OCI-M2 (cell line): ENCODE data around the gene YAP1.

Experiments
- DNase-seq: peaks from one replicate; lab custom pipeline; 2025; ENCODE audit not compliant: unreplicated experiment; lab: John Stamatoyannopoulos, UW

YAP1 gene

DNA sequence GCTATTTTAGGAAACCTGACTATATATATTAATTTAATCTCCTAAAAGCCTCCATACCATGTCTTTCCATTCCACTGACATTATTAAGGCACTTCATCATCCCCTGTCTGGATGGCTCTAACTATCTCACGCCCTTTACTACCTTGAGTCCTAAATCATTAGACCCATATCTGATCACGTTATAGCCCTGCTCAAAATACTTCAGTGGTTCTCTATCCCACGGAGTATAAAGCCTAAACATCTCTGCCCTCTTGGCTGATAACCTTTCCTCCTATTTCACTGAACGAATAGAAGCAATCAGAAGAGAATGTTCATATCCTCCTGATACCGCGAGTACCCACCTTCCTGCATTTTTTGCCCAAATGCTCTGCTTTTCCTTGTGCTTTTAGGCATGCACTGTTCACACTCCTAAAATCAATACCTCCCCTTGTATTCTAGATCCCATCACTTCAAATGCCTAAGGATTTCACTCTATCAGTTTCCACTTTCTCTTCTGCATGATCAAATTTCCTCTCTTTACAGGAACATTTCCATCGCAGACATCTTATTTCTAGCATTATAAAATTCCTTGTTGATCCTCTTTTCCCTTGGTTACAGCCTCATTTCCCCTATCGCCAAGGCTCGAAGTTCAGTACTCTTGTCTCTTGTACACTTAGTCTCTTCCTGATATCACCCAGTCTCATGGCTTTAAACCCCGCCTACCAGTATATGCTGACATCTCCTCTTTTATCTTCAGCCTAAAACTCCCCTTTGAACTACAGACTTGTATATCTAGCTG is 162.0 kb downstream of the YAP1 start:
- no peak for DNase-seq

DNA sequence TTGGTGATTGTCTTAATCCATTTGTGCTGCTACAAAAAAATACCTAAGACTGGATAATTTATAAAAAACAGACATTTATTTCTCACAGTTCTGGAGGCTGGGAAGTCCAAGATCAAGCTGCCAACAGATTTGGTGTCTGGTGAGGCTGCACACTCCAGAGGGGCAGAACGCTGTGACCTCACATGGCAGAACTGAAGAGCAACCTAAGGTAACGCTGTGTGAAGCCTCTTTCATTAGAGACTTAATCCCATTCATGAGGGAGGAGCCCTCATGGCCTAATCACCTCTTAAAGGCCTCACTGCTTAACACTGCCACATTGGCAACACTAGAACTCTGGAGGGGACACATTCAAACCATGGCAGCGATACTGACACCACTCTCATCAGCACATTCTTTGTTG is 164.4 kb downstream of the YAP1 start:
- DNase-seq: no peak

DNA sequence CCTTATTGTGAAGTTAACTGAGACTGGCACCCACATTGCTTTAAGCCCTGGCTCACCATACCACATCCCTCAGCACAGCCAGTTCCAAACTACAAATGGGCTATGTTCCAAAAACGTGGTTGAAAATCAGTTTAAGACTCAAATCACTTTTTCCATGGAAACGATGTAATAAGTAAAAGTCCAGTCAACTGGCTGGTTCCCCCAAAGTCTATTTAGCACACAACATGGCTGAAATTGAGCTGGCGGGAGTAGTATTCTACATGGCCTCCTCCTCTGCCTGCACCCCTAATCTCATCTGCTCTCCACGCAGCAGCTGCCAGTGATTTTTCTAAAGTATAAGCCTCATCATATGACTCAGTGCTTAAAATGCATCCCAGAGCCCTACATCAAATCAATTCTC is 166.1 kb downstream of the YAP1 start:
- no peak for DNase-seq

DNA sequence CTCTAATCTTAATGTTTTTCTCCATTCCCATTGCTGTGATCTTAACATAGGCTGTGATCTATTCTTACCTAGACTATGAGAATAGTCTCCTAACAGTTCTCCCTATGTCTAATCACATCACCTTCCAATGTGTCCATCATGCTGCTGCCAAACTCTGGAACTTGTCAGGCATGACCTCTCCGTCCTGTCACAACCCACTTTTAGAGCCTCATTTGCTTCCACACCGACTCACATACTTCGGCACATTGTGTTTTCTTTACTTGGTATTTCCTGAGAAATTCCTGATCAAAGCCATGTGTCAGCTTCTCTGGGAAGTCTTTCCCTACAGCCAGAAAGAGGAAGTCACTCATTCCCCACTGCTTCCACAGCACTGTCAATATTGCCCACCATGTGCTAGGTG is 166.5 kb downstream of the YAP1 start:
- DNase-seq: no peak

DNA sequence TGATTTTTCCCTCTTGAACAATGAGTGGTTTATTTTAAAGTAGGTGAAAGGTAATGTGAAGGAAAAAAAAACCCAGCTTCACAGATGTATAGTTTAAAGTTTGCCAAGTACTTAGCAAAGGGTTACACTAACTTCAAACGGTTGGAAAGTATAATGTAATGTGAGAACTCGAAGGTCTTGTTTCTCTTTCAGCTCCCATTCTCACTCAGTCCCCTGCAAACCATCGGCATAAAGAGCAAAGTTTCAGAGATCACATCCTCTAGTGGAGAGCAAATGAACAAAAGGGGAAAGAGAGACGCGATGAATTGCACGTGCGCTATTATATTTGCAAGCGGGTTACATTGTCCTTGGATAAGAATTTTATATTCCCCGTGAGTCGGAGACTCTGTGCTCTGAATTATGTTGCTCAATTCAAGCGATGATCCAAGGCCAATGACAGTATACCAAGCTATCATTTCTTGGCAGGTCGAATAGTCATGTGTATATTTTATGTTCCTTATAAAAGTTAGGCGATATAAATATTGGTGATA is 169.5 kb downstream of the YAP1 start:
- no peak for DNase-seq

DNA sequence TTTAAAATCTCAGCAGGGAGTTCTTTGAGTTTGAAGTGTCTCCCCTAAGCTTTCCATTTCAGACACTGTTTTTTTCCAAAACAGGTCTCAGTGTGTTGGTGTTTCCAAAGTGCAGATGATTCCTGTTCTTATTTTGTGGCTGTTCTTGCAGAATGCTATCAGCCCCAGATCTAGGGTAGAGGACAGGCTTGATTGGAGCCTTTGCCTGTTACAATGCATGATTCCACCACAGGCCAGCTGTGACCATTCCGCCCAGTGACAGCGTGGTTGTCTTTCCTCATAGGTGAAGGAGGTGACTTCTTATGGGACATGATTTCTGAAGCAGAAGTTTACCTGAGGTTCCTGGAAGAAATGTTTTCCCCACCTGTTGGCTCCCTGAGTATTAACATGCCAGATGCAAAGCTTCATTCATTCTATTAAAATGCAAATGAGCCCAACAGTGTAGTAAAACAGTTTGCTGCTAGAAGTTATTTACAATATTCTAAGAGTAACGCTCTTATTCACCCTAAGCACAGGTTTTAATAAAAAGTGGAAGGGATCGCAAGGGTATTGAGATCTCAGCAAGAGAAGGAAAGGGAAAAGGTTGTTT is 170.1 kb downstream of the YAP1 start:
- no peak for DNase-seq
